Osteocyte (in vitro differentiated cells): Measurements from ENCODE around the gene SHISA9. TPM values are rescaled to one million over a fixed set of nuclear protein-coding genes. Genes with fewer than 3 reads are reported as not detected.

Source experiments
- DNase-seq: peaks from one replicate; pipeline ENCODE4 v3.0.0; 2021; ENCODE audit warnings: mixed read lengths; ENCODE audit not compliant: unreplicated experiment; ENCODE audit errors: extremely low spot score
- H3K27ac Mint-ChIP-seq: one replicate; pipeline ENCODE4 v1.8.0; 2021; ENCODE audit warnings: mild to moderate bottlenecking, mixed read lengths; ENCODE audit not compliant: unreplicated experiment
- H3K27me3 Mint-ChIP-seq: one replicate; pipeline ENCODE4 v1.8.0; 2021; ENCODE audit warnings: mixed read lengths; ENCODE audit not compliant: unreplicated experiment
- H3K36me3 Mint-ChIP-seq: one replicate; pipeline ENCODE4 v1.8.0; 2021; ENCODE audit warnings: mixed read lengths; ENCODE audit not compliant: unreplicated experiment
- H3K4me1 Mint-ChIP-seq: one replicate; pipeline ENCODE4 v1.8.0; 2021; ENCODE audit warnings: mixed read lengths; ENCODE audit not compliant: unreplicated experiment
- H3K4me3 Mint-ChIP-seq: one replicate; pipeline ENCODE4 v1.8.0; 2021; ENCODE audit warnings: mild to moderate bottlenecking, moderate library complexity, mixed read lengths; ENCODE audit not compliant: unreplicated experiment
- H3K9me3 Mint-ChIP-seq: one replicate; pipeline ENCODE4 v1.8.0; 2021; ENCODE audit warnings: mixed read lengths; ENCODE audit not compliant: unreplicated experiment
- total RNA-seq: library from RNA; stranded (reverse); gene quantifications from 2 replicates; pipeline ENCODE4 v1.2.1, GENCODE V29; 2021
- TF ChIP-seq, protein P1 (sequence below): fragments of 200-600 bp; sonication (generic); IDR thresholded peaks from 2 replicates; pipeline ENCODE4 v1.5.0; 2021; ENCODE audit warnings: antibody characterized with exemption, mild to moderate bottlenecking, moderate library complexity

SHISA9 gene
- total RNA-seq, 1 donor from 2014 or later: not detected

DNA sequence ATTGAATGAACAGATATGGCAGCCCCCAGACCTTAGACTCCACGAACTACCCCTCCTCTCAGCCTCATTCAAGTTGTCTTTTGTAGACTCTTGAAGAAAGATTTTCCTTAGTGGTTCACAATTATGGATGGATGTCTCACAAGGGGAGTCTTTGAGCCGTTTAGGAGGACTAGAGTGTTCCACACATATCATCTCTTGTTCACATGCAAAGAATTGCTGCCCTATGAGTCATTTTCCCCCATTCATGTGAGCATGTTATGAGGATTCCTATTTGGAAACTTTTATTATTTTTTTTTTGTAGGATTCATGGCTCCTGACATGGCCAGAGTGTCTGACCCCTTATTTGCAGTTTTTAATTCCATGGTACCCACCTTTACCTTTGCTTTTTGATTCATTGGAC lies 237.1 kb downstream of the SHISA9 start:
- H3K4me3 Mint-ChIP-seq: no peak overlapping the region
- H3K27ac Mint-ChIP-seq: no peak overlapping the region
- H3K9me3 Mint-ChIP-seq: peaks cover 49% of the 10 kb centered on the region
- no peak for DNase-seq
- no peaks in the 10 kb centered on the region for H3K27me3 Mint-ChIP-seq
- no peaks in the 10 kb centered on the region for H3K4me1 Mint-ChIP-seq
- TF ChIP-seq, protein P1, sequence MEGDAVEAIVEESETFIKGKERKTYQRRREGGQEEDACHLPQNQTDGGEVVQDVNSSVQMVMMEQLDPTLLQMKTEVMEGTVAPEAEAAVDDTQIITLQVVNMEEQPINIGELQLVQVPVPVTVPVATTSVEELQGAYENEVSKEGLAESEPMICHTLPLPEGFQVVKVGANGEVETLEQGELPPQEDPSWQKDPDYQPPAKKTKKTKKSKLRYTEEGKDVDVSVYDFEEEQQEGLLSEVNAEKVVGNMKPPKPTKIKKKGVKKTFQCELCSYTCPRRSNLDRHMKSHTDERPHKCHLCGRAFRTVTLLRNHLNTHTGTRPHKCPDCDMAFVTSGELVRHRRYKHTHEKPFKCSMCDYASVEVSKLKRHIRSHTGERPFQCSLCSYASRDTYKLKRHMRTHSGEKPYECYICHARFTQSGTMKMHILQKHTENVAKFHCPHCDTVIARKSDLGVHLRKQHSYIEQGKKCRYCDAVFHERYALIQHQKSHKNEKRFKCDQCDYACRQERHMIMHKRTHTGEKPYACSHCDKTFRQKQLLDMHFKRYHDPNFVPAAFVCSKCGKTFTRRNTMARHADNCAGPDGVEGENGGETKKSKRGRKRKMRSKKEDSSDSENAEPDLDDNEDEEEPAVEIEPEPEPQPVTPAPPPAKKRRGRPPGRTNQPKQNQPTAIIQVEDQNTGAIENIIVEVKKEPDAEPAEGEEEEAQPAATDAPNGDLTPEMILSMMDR: no peak
- no peaks in the 10 kb centered on the region for H3K36me3 Mint-ChIP-seq

DNA sequence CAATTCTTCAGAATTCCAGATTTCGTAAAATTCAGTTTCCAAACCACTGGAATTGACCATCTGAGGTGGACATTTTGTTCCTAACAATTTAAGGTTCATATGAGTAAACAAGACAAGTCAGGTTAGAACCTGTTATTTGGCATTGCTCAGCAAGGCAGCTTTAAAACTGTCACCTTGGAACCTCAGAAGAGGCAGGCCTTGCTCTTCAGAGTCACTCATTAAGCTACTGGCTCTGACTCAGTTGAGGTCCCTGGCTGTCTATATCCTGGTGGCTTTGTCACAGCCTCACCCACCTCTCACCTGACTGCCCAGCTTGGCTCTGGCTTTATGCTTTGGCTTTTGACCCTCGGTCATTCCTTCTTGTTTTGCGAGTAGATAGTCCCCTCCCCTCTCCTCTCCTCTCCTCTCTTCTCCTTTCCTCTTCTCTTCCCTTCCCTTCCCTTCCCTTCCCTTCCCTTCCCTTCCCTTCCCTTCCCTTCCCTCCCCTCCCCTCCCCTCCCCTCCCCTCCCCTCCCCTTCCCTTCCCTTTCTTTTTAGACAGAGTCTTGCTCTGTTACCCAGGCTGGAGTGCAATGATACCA lies 238.4 kb downstream of the SHISA9 start:
- TF ChIP-seq, protein P1: no peak
- Mint-ChIP-seq H3K27ac (no peak overlapping the region), H3K36me3 (no peaks in the 10 kb centered on the region), H3K4me3 (no peak overlapping the region), H3K4me1 (no peaks in the 10 kb centered on the region), H3K27me3 (no peaks in the 10 kb centered on the region), H3K9me3 (peaks cover 44% of the 10 kb centered on the region)
- no peak for DNase-seq

DNA sequence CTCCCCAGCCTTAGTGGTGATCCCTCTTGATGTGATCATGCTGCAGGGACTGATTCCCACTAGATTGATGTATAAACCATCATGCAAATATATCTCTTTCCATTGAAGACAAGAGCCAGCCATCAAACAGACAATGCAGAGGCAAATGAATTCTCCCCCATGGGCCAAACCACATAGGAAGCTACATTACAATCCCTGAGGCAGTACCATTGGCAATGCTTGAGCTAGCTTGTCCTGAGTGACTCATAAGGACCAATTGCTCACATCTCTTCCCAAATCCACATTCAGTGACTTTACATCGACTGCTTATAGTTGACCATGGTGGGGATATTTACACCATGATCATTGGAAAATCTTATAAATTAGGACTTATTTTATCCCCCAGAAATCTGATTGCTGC lies 242.2 kb downstream of the SHISA9 start:
- DNase-seq: no peak
- Mint-ChIP-seq H3K27me3 (no peaks in the 10 kb centered on the region), H3K36me3 (no peaks in the 10 kb centered on the region), H3K4me3 (no peak overlapping the region), H3K27ac (no peak overlapping the region), H3K4me1 (no peaks in the 10 kb centered on the region), H3K9me3 (peaks cover 38% of the 10 kb centered on the region)
- TF ChIP-seq, protein P1: no peak

DNA sequence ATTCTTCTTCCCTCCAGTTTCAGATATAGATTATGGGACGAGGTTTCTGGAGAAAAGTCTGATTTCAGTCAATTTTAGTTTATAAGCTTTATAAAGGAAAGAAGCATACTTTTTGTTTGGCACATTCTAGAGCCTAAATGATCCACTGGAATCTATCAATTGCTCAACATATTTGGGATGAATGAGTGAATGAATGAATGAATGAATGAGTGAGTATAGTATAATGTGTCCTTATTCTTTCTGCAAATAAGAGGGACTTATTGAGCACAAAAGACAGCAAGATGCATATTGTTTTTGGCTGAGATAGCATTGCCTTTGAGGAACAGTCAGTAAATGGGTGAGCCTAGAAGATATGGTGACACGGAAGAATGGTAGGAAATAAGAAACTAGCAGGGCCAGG lies 245.4 kb downstream of the SHISA9 start:
- Mint-ChIP-seq H3K27ac (no peak overlapping the region), H3K4me1 (no peaks in the 10 kb centered on the region), H3K36me3 (no peaks in the 10 kb centered on the region), H3K4me3 (no peak overlapping the region), H3K27me3 (no peaks in the 10 kb centered on the region), H3K9me3 (peaks cover 38% of the 10 kb centered on the region)
- DNase-seq: no peak
- TF ChIP-seq, protein P1: no peak

DNA sequence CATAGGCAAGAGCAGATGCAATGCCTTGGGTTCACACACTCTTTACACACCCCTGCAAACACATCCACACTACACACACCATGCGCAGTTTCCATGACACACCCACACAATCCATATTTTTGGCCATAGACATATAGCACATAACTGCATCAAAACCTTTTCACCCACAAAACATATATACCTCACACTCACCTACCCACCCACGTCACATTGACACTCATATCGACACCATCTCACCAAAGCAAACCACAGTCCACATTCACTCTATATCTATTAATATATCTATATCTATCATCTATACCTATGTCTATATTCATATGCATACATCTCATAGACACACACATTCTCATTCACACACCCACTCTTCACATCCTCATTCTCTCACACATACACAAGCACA lies 246.9 kb downstream of the SHISA9 start:
- Mint-ChIP-seq H3K4me3 (no peak overlapping the region), H3K4me1 (no peaks in the 10 kb centered on the region), H3K36me3 (no peaks in the 10 kb centered on the region), H3K27ac (no peak overlapping the region), H3K9me3 (peaks cover 49% of the 10 kb centered on the region), H3K27me3 (no peaks in the 10 kb centered on the region)
- DNase-seq: no peak
- TF ChIP-seq, protein P1: no peak
